Osteocyte (in vitro differentiated cells): ENCODE results near the gene TMCC3. TPM values are rescaled to one million over a fixed set of nuclear protein-coding genes. Genes with fewer than 3 reads are reported as not detected.
"Not testable (repeated sequence)": the region's sequence is repeated elsewhere in the genome, so short reads cannot be mapped to it uniquely, and the experiment has no call there.

Experiments
- DNase-seq: peaks from one replicate; pipeline ENCODE4 v3.0.0; 2021; ENCODE audit warnings: mixed read lengths; ENCODE audit not compliant: unreplicated experiment; ENCODE audit errors: extremely low spot score
- H3K27ac Mint-ChIP-seq: one replicate; pipeline ENCODE4 v1.8.0; 2021; ENCODE audit warnings: mild to moderate bottlenecking, mixed read lengths; ENCODE audit not compliant: unreplicated experiment
- H3K27me3 Mint-ChIP-seq: one replicate; pipeline ENCODE4 v1.8.0; 2021; ENCODE audit warnings: mixed read lengths; ENCODE audit not compliant: unreplicated experiment
- H3K36me3 Mint-ChIP-seq: one replicate; pipeline ENCODE4 v1.8.0; 2021; ENCODE audit warnings: mixed read lengths; ENCODE audit not compliant: unreplicated experiment
- H3K4me1 Mint-ChIP-seq: one replicate; pipeline ENCODE4 v1.8.0; 2021; ENCODE audit warnings: mixed read lengths; ENCODE audit not compliant: unreplicated experiment
- H3K4me3 Mint-ChIP-seq: one replicate; pipeline ENCODE4 v1.8.0; 2021; ENCODE audit warnings: mild to moderate bottlenecking, moderate library complexity, mixed read lengths; ENCODE audit not compliant: unreplicated experiment
- H3K9me3 Mint-ChIP-seq: one replicate; pipeline ENCODE4 v1.8.0; 2021; ENCODE audit warnings: mixed read lengths; ENCODE audit not compliant: unreplicated experiment
- CTCF ChIP-seq: fragments of 200-600 bp; sonication (generic); IDR thresholded peaks from 2 replicates; pipeline ENCODE4 v1.5.0; 2021; ENCODE audit warnings: antibody characterized with exemption, mild to moderate bottlenecking, moderate library complexity
- total RNA-seq: library from RNA; stranded (reverse); gene quantifications from 2 replicates; pipeline ENCODE4 v1.2.1, GENCODE V29; 2021

The TMCC3 gene
- total RNA-seq, 1 donor from 2014 or later = not detected

GRCh38 chr12:94551810-94552209, 98.5 kb downstream of the TMCC3 start:
- no peak for TF ChIP-seq CTCF

GRCh38 chr12:94550964-94551363, 99.4 kb downstream of the TMCC3 start:
- H3K27me3 Mint-ChIP-seq = peaks cover 7% of the 10 kb centered on the region
- no peaks in the 10 kb centered on the region for H3K9me3 Mint-ChIP-seq
- H3K4me3 Mint-ChIP-seq = no peak overlapping the region
- no peak for DNase-seq
- H3K27ac Mint-ChIP-seq = no peak overlapping the region
- no peaks in the 10 kb centered on the region for H3K36me3 Mint-ChIP-seq
- TF ChIP-seq CTCF = no peak
- H3K4me1 Mint-ChIP-seq = no peaks in the 10 kb centered on the region

More at GRCh38 chr12:94551810-94552209, 98.5 kb downstream of the TMCC3 start:
- Mint-ChIP-seq H3K27ac (no peak overlapping the region), H3K4me3 (no peak overlapping the region), H3K36me3 (no peaks in the 10 kb centered on the region), H3K27me3 (peaks cover 13% of the 10 kb centered on the region), H3K4me1 (no peaks in the 10 kb centered on the region), H3K9me3 (no peaks in the 10 kb centered on the region)
- DNase-seq = no peak

- not testable (repeated sequence) for DNase-seq, H3K36me3 Mint-ChIP-seq, H3K27me3 Mint-ChIP-seq, H3K27ac Mint-ChIP-seq, H3K4me3 Mint-ChIP-seq, H3K9me3 Mint-ChIP-seq, H3K4me1 Mint-ChIP-seq
Observed at GRCh38 chr12:94548833-94549232, 101.5 kb downstream of the TMCC3 start.

- Mint-ChIP-seq H3K4me3 (no peak overlapping the region), H3K27ac (no peak overlapping the region)
- DNase-seq = no peak
Observed at GRCh38 chr12:94545935-94546771, 104.2 kb downstream of the TMCC3 start.

DNA sequence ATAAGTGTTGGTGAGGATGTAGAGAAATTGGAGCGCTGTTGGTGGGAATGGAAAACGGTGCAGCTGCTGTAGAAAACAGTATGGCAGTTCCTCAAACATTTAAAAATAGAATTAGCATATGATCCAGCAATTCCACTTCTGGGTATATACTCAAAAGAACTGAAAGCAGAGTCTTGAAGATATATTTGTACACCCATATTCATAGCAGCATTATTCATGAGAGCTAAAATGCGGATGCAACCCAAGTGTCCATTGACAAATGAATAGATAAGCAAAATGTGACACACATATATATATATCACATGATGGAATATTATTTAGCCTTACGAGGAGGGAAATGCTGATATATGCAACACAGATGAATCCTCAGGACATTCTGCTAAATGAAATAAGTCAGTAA, 106.0 kb downstream of the TMCC3 start:
- no peak for TF ChIP-seq CTCF

More at GRCh38 chr12:94545935-94546771, 104.2 kb downstream of the TMCC3 start:
- no peaks in the 10 kb centered on the region for H3K36me3 Mint-ChIP-seq
- no peaks in the 10 kb centered on the region for H3K4me1 Mint-ChIP-seq
- H3K27me3 Mint-ChIP-seq = peaks cover 2% of the 10 kb centered on the region
- H3K9me3 Mint-ChIP-seq = no peaks in the 10 kb centered on the region
- TF ChIP-seq CTCF = peak; percentile 66

More for the DNA sequence above, 106.0 kb downstream of the TMCC3 start:
- Mint-ChIP-seq H3K27me3 (peaks cover 8% of the 10 kb centered on the region), H3K36me3 (no peaks in the 10 kb centered on the region), H3K4me1 (no peaks in the 10 kb centered on the region), H3K4me3 (no peak overlapping the region), H3K9me3 (no peaks in the 10 kb centered on the region), H3K27ac (no peak overlapping the region)
- no peak for DNase-seq
